Kasumi-1 (cell line): ENCODE measurements around the gene APLP2.
A peak's percentile ranks its signal among the peaks of the same experiment; 100 is the strongest.
"Not testable (repeated sequence)": the region's sequence is repeated elsewhere in the genome, so short reads cannot be mapped to it uniquely, and the experiment has no call there.

Experiments
- DNase-seq, 2 experiments: peaks; one replicate each; lab custom pipeline; 2025; lab: John Stamatoyannopoulos, UW

Gene APLP2

GRCh38 chr11:130069659-130070108, at the start of gene APLP2:
APLP2 (plus strand) TSS chr11:130069894; CDS start chr11:130069978, 84 bp downstream.
- peak; percentile 97 to 98 for DNase-seq

- no peak for DNase-seq
Measured at GRCh38 chr11:130020323-130020722, 49.4 kb upstream of the APLP2 start.

GRCh38 chr11:130021606-130022005, 48.1 kb upstream of the APLP2 start:
- not testable (repeated sequence) for DNase-seq

- peak; percentile 40 to 58 for DNase-seq
Measured at GRCh38 chr11:130022799-130023198, 46.9 kb upstream of the APLP2 start.

GRCh38 chr11:130023204-130023603, 46.5 kb upstream of the APLP2 start:
- DNase-seq: no peak

GRCh38 chr11:130024361-130024760, 45.3 kb upstream of the APLP2 start:
- no peak for DNase-seq

GRCh38 chr11:130025371-130025770, 44.3 kb upstream of the APLP2 start:
- no peak for DNase-seq

GRCh38 chr11:130029137-130029536, 40.6 kb upstream of the APLP2 start:
- DNase-seq: no peak

- DNase-seq: no peak
Measured at GRCh38 chr11:130031056-130031455, 38.6 kb upstream of the APLP2 start.

GRCh38 chr11:130031945-130032344, 37.7 kb upstream of the APLP2 start:
- no peak for DNase-seq

GRCh38 chr11:130032931-130033330, 36.8 kb upstream of the APLP2 start:
- DNase-seq: no peak

GRCh38 chr11:130034236-130034635, 35.5 kb upstream of the APLP2 start:
- no peak for DNase-seq

- no peak for DNase-seq
Measured at GRCh38 chr11:130037058-130037457, 32.6 kb upstream of the APLP2 start.

- DNase-seq: no peak
Measured at GRCh38 chr11:130037881-130038585, 31.7 kb upstream of the APLP2 start.

GRCh38 chr11:130040281-130040940, 29.3 kb upstream of the APLP2 start:
- no peak for DNase-seq

- DNase-seq: no peak
Measured at GRCh38 chr11:130042093-130042591, 27.6 kb upstream of the APLP2 start.

GRCh38 chr11:130043575-130043974, 26.1 kb upstream of the APLP2 start:
- no peak for DNase-seq

GRCh38 chr11:130047141-130047540, 22.6 kb upstream of the APLP2 start:
- no peak for DNase-seq

- DNase-seq: no peak
Measured at GRCh38 chr11:130049328-130049771, 20.3 kb upstream of the APLP2 start.

GRCh38 chr11:130050257-130050656, 19.4 kb upstream of the APLP2 start:
- DNase-seq: no peak

GRCh38 chr11:130051082-130051481, 18.6 kb upstream of the APLP2 start:
- peak; percentile 86 to 87 for DNase-seq

GRCh38 chr11:130052567-130052966, 17.1 kb upstream of the APLP2 start:
- DNase-seq: no peak

- DNase-seq: no peak
Measured at GRCh38 chr11:130054966-130055365, 14.7 kb upstream of the APLP2 start.
